C4-2B (cell line): Measurements from ENCODE around the gene CENPP.

Experiments
- H3K27ac ChIP-seq: fragments of 450-650 bp; 2 replicates; pipeline ENCODE4 v1.5.1; 2017
- ZFX ChIP-seq: fragments of 450-650 bp; IDR thresholded peaks from 2 replicates; pipeline ENCODE4 v1.6.1; 2017
- TF ChIP-seq, protein P1 (sequence below): fragments of 450-650 bp; conservative IDR thresholded peaks from 2 replicates; pipeline ENCODE4 v1.5.1; 2017; ENCODE audit warnings: mild to moderate bottlenecking

Gene CENPP

DNA sequence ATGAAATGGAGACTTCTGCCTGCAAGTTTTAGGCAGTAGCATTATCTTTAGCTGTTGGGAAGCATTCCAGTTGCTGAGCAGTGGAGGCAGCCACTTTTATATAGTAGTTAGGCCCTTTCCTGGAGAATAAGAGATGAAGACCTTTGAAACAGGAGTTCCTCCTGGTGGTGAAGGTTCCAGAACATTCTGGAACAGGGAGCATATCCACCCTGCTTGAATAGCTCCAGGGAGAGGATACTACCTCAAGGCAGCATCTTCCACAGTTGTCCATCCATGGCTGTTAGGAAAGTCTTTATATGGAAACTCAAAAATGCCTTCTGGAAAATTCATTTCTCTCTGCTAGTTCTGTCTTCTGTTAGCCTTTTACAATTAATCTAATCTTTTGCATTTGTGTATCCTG lies 153.6 kb downstream of the CENPP start:
- no peak overlapping the region for H3K27ac ChIP-seq
- no peak for TF ChIP-seq ZFX
- TF ChIP-seq, protein P1, sequence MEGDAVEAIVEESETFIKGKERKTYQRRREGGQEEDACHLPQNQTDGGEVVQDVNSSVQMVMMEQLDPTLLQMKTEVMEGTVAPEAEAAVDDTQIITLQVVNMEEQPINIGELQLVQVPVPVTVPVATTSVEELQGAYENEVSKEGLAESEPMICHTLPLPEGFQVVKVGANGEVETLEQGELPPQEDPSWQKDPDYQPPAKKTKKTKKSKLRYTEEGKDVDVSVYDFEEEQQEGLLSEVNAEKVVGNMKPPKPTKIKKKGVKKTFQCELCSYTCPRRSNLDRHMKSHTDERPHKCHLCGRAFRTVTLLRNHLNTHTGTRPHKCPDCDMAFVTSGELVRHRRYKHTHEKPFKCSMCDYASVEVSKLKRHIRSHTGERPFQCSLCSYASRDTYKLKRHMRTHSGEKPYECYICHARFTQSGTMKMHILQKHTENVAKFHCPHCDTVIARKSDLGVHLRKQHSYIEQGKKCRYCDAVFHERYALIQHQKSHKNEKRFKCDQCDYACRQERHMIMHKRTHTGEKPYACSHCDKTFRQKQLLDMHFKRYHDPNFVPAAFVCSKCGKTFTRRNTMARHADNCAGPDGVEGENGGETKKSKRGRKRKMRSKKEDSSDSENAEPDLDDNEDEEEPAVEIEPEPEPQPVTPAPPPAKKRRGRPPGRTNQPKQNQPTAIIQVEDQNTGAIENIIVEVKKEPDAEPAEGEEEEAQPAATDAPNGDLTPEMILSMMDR = no peak

DNA sequence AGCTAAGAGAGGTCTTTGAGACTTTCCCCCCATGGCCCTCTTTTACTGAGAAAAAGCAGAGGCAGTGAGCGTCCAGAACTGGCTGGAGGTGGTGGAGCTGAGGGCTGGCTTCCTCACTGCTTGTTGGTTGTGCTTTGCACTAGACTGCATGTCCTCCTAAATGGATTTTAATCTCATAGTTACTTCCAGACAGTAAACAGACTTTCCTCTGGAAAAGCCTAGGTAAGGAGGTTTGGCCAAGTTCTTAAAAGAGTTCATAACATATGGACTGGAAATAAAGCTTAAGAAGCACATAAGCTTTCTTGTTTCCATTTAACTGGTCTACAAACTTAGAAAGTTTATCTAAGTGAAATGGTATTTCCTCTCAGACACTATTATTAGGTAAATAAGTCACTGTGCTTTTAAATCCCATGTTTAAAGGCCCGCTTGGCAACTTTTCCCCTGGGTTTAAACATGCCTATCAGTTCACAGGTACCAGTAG lies 154.6 kb downstream of the CENPP start:
- no peak overlapping the region for H3K27ac ChIP-seq
- no peak for TF ChIP-seq ZFX
- TF ChIP-seq, protein P1 = no peak

DNA sequence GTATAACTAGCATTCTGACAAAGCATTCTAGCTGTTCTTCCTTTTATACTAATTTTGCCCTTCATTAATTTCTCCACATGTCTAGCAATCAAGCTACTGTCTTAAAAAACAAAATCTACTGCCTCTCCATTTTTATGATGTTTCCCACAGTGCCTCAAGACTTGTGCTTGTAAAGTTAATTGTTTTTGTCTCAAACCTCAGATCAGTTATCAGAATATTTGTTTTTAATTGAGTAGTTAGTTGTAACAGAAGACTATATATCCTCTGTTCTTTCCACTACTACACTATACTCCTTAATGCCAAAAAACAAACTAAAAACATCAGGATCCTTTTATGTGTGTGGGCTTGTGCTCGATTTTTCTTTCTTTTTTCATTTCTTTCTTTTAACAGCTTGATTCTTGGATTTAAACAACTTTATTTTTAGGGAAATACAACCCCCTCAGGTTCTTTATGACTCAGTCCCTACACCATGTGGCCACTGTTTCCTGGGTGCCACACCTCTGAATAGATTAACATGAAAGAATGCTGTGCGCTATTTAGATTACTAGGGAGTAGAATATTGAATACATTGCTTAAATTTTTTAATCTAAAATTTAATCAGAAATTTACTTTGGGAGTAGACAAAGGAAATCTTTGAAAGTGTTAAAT lies 155.4 kb downstream of the CENPP start:
- H3K27ac ChIP-seq = no peak overlapping the region
- TF ChIP-seq, protein P1 = no peak
- TF ChIP-seq ZFX = no peak

DNA sequence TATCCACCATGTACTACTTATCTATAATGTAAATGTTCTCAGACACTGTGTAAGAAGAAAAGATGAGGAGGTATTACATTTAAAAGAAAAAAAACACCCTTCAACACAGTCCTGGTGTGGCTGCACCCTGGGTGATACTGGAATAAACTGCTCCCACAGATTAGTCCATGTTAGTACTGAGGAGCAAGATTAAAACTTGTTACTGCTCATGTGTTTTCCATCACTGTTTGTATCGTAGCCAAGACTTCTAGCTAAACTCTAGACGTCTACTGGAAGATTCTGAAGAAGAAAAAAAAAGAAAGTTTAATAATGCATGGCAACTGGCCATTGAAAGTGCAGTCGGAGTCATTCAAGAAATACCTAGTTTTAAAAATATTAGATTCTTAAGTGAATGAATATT lies 156.6 kb downstream of the CENPP start, which contains the start of gene ASPN:
Gene ASPN (minus strand): TSS at position 178 of the 400 bp plus-strand sequence.
- no peak within 1 kb of the TSS for H3K27ac ChIP-seq
- TF ChIP-seq, protein P1 = no peak
- no peak for TF ChIP-seq ZFX

DNA sequence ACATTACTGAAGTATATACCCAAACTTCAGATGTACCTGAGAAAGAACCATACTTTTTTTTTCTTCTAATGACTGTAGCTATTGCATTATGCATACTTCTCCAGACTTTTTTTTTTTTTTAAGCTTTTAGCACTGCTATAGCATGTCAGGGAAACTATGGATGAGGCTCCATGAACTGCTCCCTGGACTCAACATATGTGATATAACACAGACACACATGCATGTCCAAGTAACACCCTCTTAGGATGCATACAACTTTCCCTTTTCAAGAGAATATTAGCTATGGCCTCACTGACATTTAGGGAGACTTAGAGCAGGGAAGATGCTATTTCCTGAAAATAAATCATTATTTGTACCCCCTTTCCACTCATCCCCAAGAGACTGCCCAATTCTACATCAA lies 157.1 kb downstream of the CENPP start:
- no peak for TF ChIP-seq ZFX
- TF ChIP-seq, protein P1 = no peak
- H3K27ac ChIP-seq = no peak overlapping the region

DNA sequence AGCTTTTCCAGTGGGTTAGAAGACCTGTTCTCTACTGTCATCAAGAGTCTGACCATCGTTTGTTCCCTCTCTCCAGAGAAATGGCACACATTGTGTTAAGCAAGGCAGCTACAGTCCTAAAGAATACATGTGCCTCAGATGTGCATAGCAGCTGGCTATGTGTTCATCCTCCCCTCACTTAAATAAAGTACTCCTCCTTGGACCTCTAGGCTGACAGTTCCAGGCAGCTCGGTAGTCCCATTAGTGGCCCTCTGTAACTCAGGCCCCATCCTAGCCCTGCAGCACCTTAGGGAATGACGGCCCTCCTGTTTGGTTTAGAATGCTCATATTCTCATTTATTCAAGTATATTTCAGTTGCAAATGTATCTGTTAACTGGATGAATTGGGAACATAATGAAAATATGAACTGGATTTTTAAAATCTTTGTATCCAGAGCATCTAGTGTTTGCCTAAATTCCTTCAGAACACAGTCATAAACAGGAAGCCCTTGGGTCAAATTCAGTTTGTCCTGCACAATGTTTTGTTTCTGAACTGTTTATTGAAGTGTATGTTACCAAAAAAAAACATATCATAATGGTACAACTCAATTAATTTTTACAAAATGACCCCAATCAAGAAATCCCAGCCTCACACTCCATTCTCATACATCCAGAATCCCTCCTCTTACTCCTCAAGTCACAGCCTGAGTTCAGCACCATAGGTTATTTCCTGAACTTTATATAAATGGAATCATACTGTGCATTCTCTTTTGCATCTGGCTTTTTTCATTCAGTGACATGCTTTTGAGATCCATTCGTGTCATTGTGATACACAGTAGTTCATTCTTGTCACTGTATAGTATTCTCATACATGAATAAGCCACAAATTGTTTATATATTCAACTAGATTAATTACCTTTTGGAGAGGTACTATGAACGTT lies 158.1 kb downstream of the CENPP start:
- no peak for TF ChIP-seq ZFX
- TF ChIP-seq, protein P1 = no peak
- no peak overlapping the region for H3K27ac ChIP-seq

DNA sequence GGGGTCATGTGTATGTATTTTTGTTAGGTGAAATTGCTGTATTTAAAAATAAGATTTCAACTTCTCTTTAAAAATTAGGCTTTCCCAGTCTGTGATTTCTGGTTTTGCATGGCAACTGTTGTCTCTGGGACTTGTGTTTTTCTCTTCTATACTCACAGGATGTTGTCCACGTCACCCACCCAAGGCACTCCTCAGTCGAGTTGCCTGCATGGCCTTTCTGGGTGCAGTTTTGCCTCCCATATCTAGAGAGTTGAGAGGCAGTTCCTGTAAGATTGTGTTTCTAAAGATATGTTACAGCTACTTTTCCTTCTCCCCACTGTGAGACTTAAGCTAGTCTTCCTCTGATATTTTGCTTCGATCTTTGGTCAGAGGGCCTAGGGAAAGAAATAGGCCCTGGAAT lies 158.8 kb downstream of the CENPP start:
- no peak for TF ChIP-seq ZFX
- TF ChIP-seq, protein P1 = no peak
- no peak overlapping the region for H3K27ac ChIP-seq
